Endothelial cell of umbilical vein (primary cell): Measurements from ENCODE around the gene KIAA0825.

Experiments
- CTCF ChIP-seq, 2 donors: IDR thresholded peaks; 1 replicate in 1 of 2; 2 replicates in 1 of 2; pipeline ENCODE4 v1.5.1; 2011; ENCODE audit warnings: low read length in 2 of 2, mild to moderate bottlenecking in 2 of 2, moderate library complexity in 2 of 2, control low read depth in 1 of 2, inconsistent platforms in 1 of 2, low read depth in 1 of 2; ENCODE audit not compliant: insufficient read depth in 1 of 2; ENCODE audit errors: extremely low read depth in 1 of 2
- EZH2 ChIP-seq: IDR thresholded peaks from 2 replicates; pipeline ENCODE4 v1.6.1; 2012; ENCODE audit warnings: borderline replicate concordance, low read depth, mild to moderate bottlenecking, moderate library complexity, low read length, inconsistent platforms; ENCODE audit not compliant: severe bottlenecking
- POLR2A ChIP-seq: IDR thresholded peaks from 2 replicates; pipeline ENCODE4 v1.6.1; 2012; ENCODE audit warnings: low read depth, mild to moderate bottlenecking, control low read depth, low read length

GRCh38 chr5:94501365-94501764 lies 117.0 kb downstream of the KIAA0825 start:
- no peak for TF ChIP-seq EZH2
- TF ChIP-seq CTCF (IDR thresholded peaks at IDR 0.05; ENCODE audit: extremely low read depth in 1 of 2, insufficient read depth in 1 of 2, low read depth in 1 of 2, low read length in 2 of 2): no peak
- TF ChIP-seq POLR2A: no peak
